Measurements from ENCODE around the gene SLC4A8. TPM values are rescaled to one million over a fixed set of nuclear protein-coding genes. Genes with fewer than 3 reads are reported as not detected.
"Not testable (repeated sequence)": the region's sequence is repeated elsewhere in the genome, so short reads cannot be mapped to it uniquely, and the experiment has no call there.

SLC4A8 gene
- total and polyA plus RNA-seq, 11 donors: 0.07 to 3.6 (median 0.51) TPM

- intact Hi-C loops (cut with DNase I): no loop called here
Measured at GRCh38 chr12:51512438-51512837, 87.8 kb downstream of the SLC4A8 start.

GRCh38 chr12:51515037-51515436, 90.4 kb downstream of the SLC4A8 start:
- 85 to 90% (median 88%) methylated on average over 4 of the region's 4 CpGs for WGBS, 4 donors
- H3K9me3 ChIP-seq; H3K27me3 ChIP-seq; H3K36me3 ChIP-seq; H3K27ac ChIP-seq; H3K4me3 ChIP-seq; ATAC-seq; intact Hi-C loops (cut with DNase I); H3K4me1 ChIP-seq; DNase-seq: not testable (repeated sequence)

More at GRCh38 chr12:51512438-51512837, 87.8 kb downstream of the SLC4A8 start:
- TF ChIP-seq POLR2A (IDR thresholded peaks at IDR 0.05): no peak
- no peak for TF ChIP-seq CTCF (IDR thresholded peaks at IDR 0.05)
- DNase-seq (no peak), ATAC-seq (no peak)
- Histone ChIP-seq H3K36me3 (no peaks in the 10 kb centered on the region), H3K4me1 (no peaks in the 10 kb centered on the region), H3K27me3 (peaks cover 0 to 4% (median 0%) of the 10 kb centered on the region in 9 donors), H3K27ac (no peak overlapping the region), H3K4me3 (no peak overlapping the region), H3K9me3 (no peaks in the 10 kb centered on the region)
- WGBS, 4 donors: 85 to 94% (median 90%) methylated on average over 2 of the region's 2 CpGs

- DNase-seq (no peak), ATAC-seq (no peak)
- intact Hi-C loops (cut with DNase I): no loop called here
- H3K27ac ChIP-seq: no peak overlapping the region
- no peaks in the 10 kb centered on the region for H3K9me3 ChIP-seq
- 81 to 89% (median 86%) methylated on average over 3 of the region's 3 CpGs for WGBS, 4 donors
- no peak overlapping the region for H3K4me3 ChIP-seq
- no peaks in the 10 kb centered on the region for H3K4me1 ChIP-seq
- no peaks in the 10 kb centered on the region for H3K36me3 ChIP-seq
- no peak for TF ChIP-seq POLR2A (IDR thresholded peaks at IDR 0.05)
- TF ChIP-seq CTCF (IDR thresholded peaks at IDR 0.05): no peak
- H3K27me3 ChIP-seq: no peaks in the 10 kb centered on the region
Measured at GRCh38 chr12:51517316-51517715, 92.7 kb downstream of the SLC4A8 start.

- intact Hi-C loops (cut with DNase I): no loop called here
- ATAC-seq (no peak), DNase-seq (no peak)
- Histone ChIP-seq H3K9me3 (no peaks in the 10 kb centered on the region), H3K36me3 (no peaks in the 10 kb centered on the region), H3K4me1 (no peaks in the 10 kb centered on the region), H3K4me3 (no peak overlapping the region), H3K27me3 (no peaks in the 10 kb centered on the region), H3K27ac (no peak overlapping the region)
- WGBS, 4 donors: 69 to 82% (median 75%) methylated on average over 6 of the region's 6 CpGs
- TF ChIP-seq CTCF (IDR thresholded peaks at IDR 0.05) (no peak), POLR2A (IDR thresholded peaks at IDR 0.05) (no peak)
Measured at GRCh38 chr12:51517800-51518199, 93.2 kb downstream of the SLC4A8 start.

GRCh38 chr12:51519755-51520154, 95.1 kb downstream of the SLC4A8 start:
- Histone ChIP-seq H3K9me3 (no peaks in the 10 kb centered on the region), H3K4me3 (no peak overlapping the region), H3K36me3 (no peaks in the 10 kb centered on the region), H3K27me3 (no peaks in the 10 kb centered on the region), H3K4me1 (peaks cover 0 to 5% (median 0%) of the 10 kb centered on the region in 12 donors), H3K27ac (no peak overlapping the region)
- TF ChIP-seq CTCF (IDR thresholded peaks at IDR 0.05) (no peak), POLR2A (IDR thresholded peaks at IDR 0.05) (no peak)
- DNase-seq (no peak), ATAC-seq (no peak)
- intact Hi-C loops (cut with DNase I): no loop called here
- WGBS, 4 donors: 86 to 94% (median 90%) methylated on average over 2 of the region's 2 CpGs
